Esophagus squamous epithelium (tissue), 5 donors: Measurements from ENCODE around the gene DYNLRB1. TPM values are rescaled to one million over a fixed set of nuclear protein-coding genes. Genes with fewer than 3 reads are reported as not detected.

ENCODE experiments used
- DNase-seq: peaks from one replicate; lab custom pipeline; 2025; lab: John Stamatoyannopoulos, UW
- H3K27ac ChIP-seq, 4 donors: fragments of 200-600 bp; sonication (generic); one replicate each; pipeline ENCODE4 v1.5.1; 2016 to 2019; ENCODE audit warnings: mild to moderate bottlenecking in 1 of 4
- H3K27me3 ChIP-seq, 4 donors: fragments of 200-600 bp; sonication (generic); 1 replicate in 3 of 4; 2 replicates in 1 of 4; pipeline versions ENCODE4 v1.5.1 to v1.6.0; 2017 to 2021; ENCODE audit warnings: antibody characterized with exemption in 1 of 4
- H3K36me3 ChIP-seq, 3 donors: fragments of 200-600 bp; sonication (generic); one replicate each; pipeline ENCODE4 v1.5.1; 2016 to 2019
- H3K4me1 ChIP-seq, 3 donors: fragments of 200-600 bp; sonication (generic); one replicate each; pipeline ENCODE4 v1.5.1; 2017 to 2019
- H3K4me3 ChIP-seq, 4 donors: fragments of 200-600 bp; sonication (generic); 1 replicate in 3 of 4; 2 replicates in 1 of 4; pipeline ENCODE4 v1.5.1; 2016 to 2019; ENCODE audit warnings: mild to moderate bottlenecking in 2 of 4, moderate library complexity in 1 of 4
- H3K9me3 ChIP-seq, 3 donors: fragments of 200-600 bp; sonication (generic); one replicate each; pipeline ENCODE4 v1.5.1; 2016 to 2019
- CTCF ChIP-seq, 6 experiments: fragments of 450-650 bp in 4 of 6; fragments of 200-600 bp in 2 of 6; sonication (generic) in 2 of 6; IDR thresholded peaks; one replicate each; pipeline ENCODE4 v1.5.1; 2016 to 2019; ENCODE audit warnings: antibody characterized with exemption in 6 of 6, mild to moderate bottlenecking in 4 of 6, moderate library complexity in 4 of 6
- POLR2A ChIP-seq, 4 donors: fragments of 450-650 bp; IDR thresholded peaks; one replicate each; pipeline ENCODE4 v1.6.1; 2017; ENCODE audit warnings: antibody characterized with exemption in 4 of 4, mild to moderate bottlenecking in 4 of 4, moderate library complexity in 3 of 4
- WGBS, 2 donors: methylation state at CpG; one replicate each; pipeline ENCODE4 v1.1.5; 2018; 5-methylcytosine and 5-hydroxymethylcytosine counted together
- intact Hi-C: fragments of 100-400 bp; cut with DNase I; formaldehyde crosslinking; loops from one replicate; pipeline ENCODE4 v1.15.0; 2022
- total RNA-seq, 4 donors: library from RNA; depleted of rRNA; stranded (reverse); fragments of >200 nt; gene quantifications; one replicate each; pipeline ENCODE4 v1.1.0, GENCODE V29; 2016
- donor health status: DM: yes; HTN: yes; CAD: no.

Gene DYNLRB1
- total RNA-seq, 4 donors from 2014 or later, result 77.9 to 108 (median 97.2) TPM

- TF ChIP-seq POLR2A (IDR thresholded peaks at IDR 0.05) (no peak), CTCF (IDR thresholded peaks at IDR 0.05) (no peak)
- no peak for DNase-seq
- Histone ChIP-seq H3K36me3 (peaks cover 40 to 98% (median 43%) of the 10 kb centered on the region in 3 donors), H3K4me3 (no peak overlapping the region), H3K27me3 (no peaks in the 10 kb centered on the region), H3K4me1 (peaks cover 0 to 5% (median 0%) of the 10 kb centered on the region in 3 donors), H3K27ac (no peak overlapping the region), H3K9me3 (no peaks in the 10 kb centered on the region)
- 94 to 95% methylated on average over 14 to 15 of the region's 15 CpGs for WGBS, 2 donors
- intact Hi-C loops, result no loop called here
Observed at GRCh38 chr20:34535301-34535840, 19.1 kb downstream of the DYNLRB1 start.

GRCh38 chr20:34535857-34536256 lies 19.6 kb downstream of the DYNLRB1 start:
- Histone ChIP-seq H3K36me3 (peaks cover 38 to 98% (median 40%) of the 10 kb centered on the region in 3 donors), H3K27me3 (no peaks in the 10 kb centered on the region), H3K4me1 (peaks cover 0 to 5% (median 0%) of the 10 kb centered on the region in 3 donors), H3K4me3 (no peak overlapping the region), H3K9me3 (no peaks in the 10 kb centered on the region), H3K27ac (no peak overlapping the region)
- DNase-seq, result no peak
- intact Hi-C loops, result no loop called here
- TF ChIP-seq POLR2A (IDR thresholded peaks at IDR 0.05) (no peak), CTCF (IDR thresholded peaks at IDR 0.05) (no peak)
- WGBS, 2 donors, result 90 to 92% methylated on average over 2 of the region's 2 CpGs

- peaks cover 38 to 98% (median 48%) of the 10 kb centered on the region in 3 donors for H3K36me3 ChIP-seq
- H3K4me1 ChIP-seq, result peaks cover 0 to 5% (median 0%) of the 10 kb centered on the region in 3 donors
- no peak overlapping the region for H3K4me3 ChIP-seq
- TF ChIP-seq POLR2A (IDR thresholded peaks at IDR 0.05) (no peak), CTCF (IDR thresholded peaks at IDR 0.05) (peak in 3 of 6 experiments; percentile 14 to 38 (median 26))
- intact Hi-C loops, result no loop called here
- no peaks in the 10 kb centered on the region for H3K27me3 ChIP-seq
- H3K27ac ChIP-seq, result no peak overlapping the region
- DNase-seq, result no peak
- no peaks in the 10 kb centered on the region for H3K9me3 ChIP-seq
- WGBS, 2 donors, result 76 to 82% methylated on average over 7 to 10 of the region's 10 CpGs
Observed at GRCh38 chr20:34536798-34537394, 20.7 kb downstream of the DYNLRB1 start.

- H3K27ac ChIP-seq, result no peak overlapping the region
- DNase-seq, result no peak
- H3K4me1 ChIP-seq, result peaks cover 0 to 5% (median 0%) of the 10 kb centered on the region in 3 donors
- intact Hi-C loops, result no loop called here
- no peak overlapping the region for H3K4me3 ChIP-seq
- H3K27me3 ChIP-seq, result no peaks in the 10 kb centered on the region
- TF ChIP-seq POLR2A (IDR thresholded peaks at IDR 0.05) (no peak), CTCF (IDR thresholded peaks at IDR 0.05) (no peak)
- H3K36me3 ChIP-seq, result peaks cover 32 to 98% (median 49%) of the 10 kb centered on the region in 3 donors
- 74 to 80% methylated on average over 2 to 8 of the region's 8 CpGs for WGBS, 2 donors
- H3K9me3 ChIP-seq, result no peaks in the 10 kb centered on the region
Observed at GRCh38 chr20:34537651-34538050, 21.4 kb downstream of the DYNLRB1 start.

GRCh38 chr20:34538671-34539123 lies 22.5 kb downstream of the DYNLRB1 start:
- DNase-seq, result no peak
- intact Hi-C loops, result no loop called here
- Histone ChIP-seq H3K27me3 (no peaks in the 10 kb centered on the region), H3K9me3 (no peaks in the 10 kb centered on the region), H3K4me1 (no peaks in the 10 kb centered on the region), H3K36me3 (peaks cover 28 to 91% (median 43%) of the 10 kb centered on the region in 3 donors), H3K4me3 (no peak overlapping the region), H3K27ac (peak overlapping the region in 1 of 4 donors; percentile 13)
- TF ChIP-seq CTCF (IDR thresholded peaks at IDR 0.05) (peak; percentile 49 to 77 (median 70)), POLR2A (IDR thresholded peaks at IDR 0.05) (no peak)
- WGBS, 2 donors, result 29 to 58% methylated on average over 4 of the region's 5 CpGs
